HG02840 (cell line): ENCODE results near the gene TMEM187.
"Not testable (repeated sequence)": the region's sequence is repeated elsewhere in the genome, so short reads cannot be mapped to it uniquely, and the experiment has no call there.

Source experiments
- ATAC-seq: cut with Tn5 transposase; IDR thresholded peaks from one replicate; pipeline ENCODE4 v1.9.1; 2021; ENCODE audit warnings: mild to moderate bottlenecking, moderate library complexity, moderate number of reproducible peaks; ENCODE audit not compliant: unreplicated experiment, low FRiP score

Gene TMEM187

GRCh38 chrX:153992180-153992579 is 19.6 kb downstream of the TMEM187 start:
- ATAC-seq, result no peak

- ATAC-seq, result no peak
These were observed 20.5 kb downstream of the TMEM187 start for GRCh38 chrX:153993079-153993478.

- no peak for ATAC-seq
These were observed 21.4 kb downstream of the TMEM187 start for GRCh38 chrX:153993978-153994377.

GRCh38 chrX:153994398-153994797 is 21.8 kb downstream of the TMEM187 start:
- ATAC-seq, result not testable (repeated sequence)

- ATAC-seq, result no peak
These were observed 22.9 kb downstream of the TMEM187 start for GRCh38 chrX:153995504-153995903.

- no peak for ATAC-seq
These were observed 26.9 kb downstream of the TMEM187 start for GRCh38 chrX:153999359-154000037.

- no peak for ATAC-seq
These were observed 27.5 kb downstream of the TMEM187 start for GRCh38 chrX:154000051-154000450.

GRCh38 chrX:154002215-154002719 is 29.7 kb downstream of the TMEM187 start:
- ATAC-seq, result no peak

GRCh38 chrX:154004315-154004714 is 31.8 kb downstream of the TMEM187 start:
- ATAC-seq, result no peak

- no peak for ATAC-seq
These were observed 34.4 kb downstream of the TMEM187 start for GRCh38 chrX:154006947-154007346.

- ATAC-seq, result no peak
These were observed 36.0 kb downstream of the TMEM187 start for GRCh38 chrX:154008521-154008920.

GRCh38 chrX:154010330-154011087 is 38.0 kb downstream of the TMEM187 start:
- no peak for ATAC-seq

- ATAC-seq, result no peak
These were observed 39.1 kb downstream of the TMEM187 start for GRCh38 chrX:154011376-154012335.

- ATAC-seq, result no peak
These were observed 39.9 kb downstream of the TMEM187 start for GRCh38 chrX:154012336-154012991.

GRCh38 chrX:154013001-154013421 is 40.5 kb downstream of the TMEM187 start:
- ATAC-seq, result no peak

- no peak for ATAC-seq
These were observed 41.2 kb downstream of the TMEM187 start for GRCh38 chrX:154013614-154014360.

- ATAC-seq, result no peak
These were observed 42.2 kb downstream of the TMEM187 start for GRCh38 chrX:154014429-154015380.

GRCh38 chrX:154015581-154016264 is 43.2 kb downstream of the TMEM187 start:
- no peak for ATAC-seq
